Activated CD8-positive, alpha-beta memory T cell treated with anti-CD3 and anti-CD28 coated beads for 36 hours (primary cell): ENCODE results near the gene SNX9. TPM values are rescaled to one million over a fixed set of nuclear protein-coding genes. Genes with fewer than 3 reads are reported as not detected.

ENCODE experiments used
- CTCF ChIA-PET: fragments of 350-600 bp; sonication (Branson Sonifier 250); formaldehyde crosslinking; loops from one replicate; lab custom pipeline; 2021; ENCODE audit warnings: antibody characterized with exemption; lab: Charles Lee
- POLR2A ChIA-PET: fragments of 350-600 bp; sonication (Branson Sonifier 250); formaldehyde crosslinking; loops from one replicate; lab custom pipeline; 2021; ENCODE audit warnings: antibody characterized with exemption; lab: Charles Lee
- total RNA-seq, 2 experiments: library from RNA; stranded (reverse); gene quantifications; one replicate each; pipeline ENCODE4 v1.2.3, GENCODE V29; 2021

SNX9 gene
- total RNA-seq, 2 experiments from 2014 or later = 72.2 to 76.4 TPM

- POLR2A ChIA-PET = interaction anchor here (1.0 kb wide), 1 partner anchor 62 kb away, joined by 6 read pairs; no protein-coding TSS in a partner anchor
- CTCF ChIA-PET = interaction anchor here (1.0 kb wide), 1 partner anchor 68 kb away, joined by 3 read pairs; no protein-coding TSS in a partner anchor
Measured at GRCh38 chr6:157823528-157824370, 703 bp downstream of the SNX9 start.

- POLR2A ChIA-PET = interaction anchor here (0.6 kb wide), 1 partner anchor 63 kb away, joined by 3 read pairs; no protein-coding TSS in a partner anchor
Measured at GRCh38 chr6:157825243-157825904, 2.3 kb downstream of the SNX9 start.

GRCh38 chr6:157830354-157831017 lies 7.4 kb downstream of the SNX9 start:
- CTCF ChIA-PET = interaction anchor here (0.6 to 1.2 kb wide), 2 partner anchors 16 to 242 kb away, joined by 3 to 4 read pairs; no protein-coding TSS in a partner anchor
- POLR2A ChIA-PET = interaction anchor here (1.1 kb wide), 1 partner anchor 69 kb away, joined by 3 read pairs; no protein-coding TSS in a partner anchor

More at GRCh38 chr6:157825243-157825904, 2.3 kb downstream of the SNX9 start:
- CTCF ChIA-PET = no interaction called here

DNA sequence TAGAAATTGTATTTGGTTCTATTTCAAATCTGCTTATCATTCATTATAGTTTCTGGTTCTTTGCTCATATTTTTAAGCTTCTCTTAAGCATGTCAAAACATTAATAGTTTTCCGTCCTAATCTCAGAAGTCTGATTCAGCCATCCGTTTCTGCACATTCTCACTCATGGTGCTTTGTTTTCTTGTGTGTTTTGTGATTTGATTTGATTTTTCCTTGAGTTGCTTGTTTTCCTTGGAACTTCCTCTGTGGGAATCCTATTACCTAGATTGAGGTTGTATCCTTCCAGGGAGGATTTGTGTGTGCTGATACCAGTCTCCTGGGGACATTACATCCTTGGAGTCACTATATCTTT lies 7.9 kb downstream of the SNX9 start:
- CTCF ChIA-PET = interaction anchor here (1.1 to 1.2 kb wide), 2 partner anchors 15 to 43 kb away, joined by 3 to 4 read pairs; no protein-coding TSS in a partner anchor

GRCh38 chr6:157831424-157832249 lies 8.6 kb downstream of the SNX9 start:
- ChIA-PET POLR2A (interaction anchor here (1.1 kb wide), 1 partner anchor 70 kb away, joined by 3 read pairs; no protein-coding TSS in a partner anchor), CTCF (interaction anchor here (1.1 to 1.3 kb wide), 2 partner anchors 12 to 42 kb away, joined by 3 to 4 read pairs; no protein-coding TSS in a partner anchor)

More for the DNA sequence above, 7.9 kb downstream of the SNX9 start:
- POLR2A ChIA-PET = interaction anchor here (1.1 kb wide), 1 partner anchor 69 kb away, joined by 3 read pairs; no protein-coding TSS in a partner anchor

GRCh38 chr6:157832250-157832967 lies 9.4 kb downstream of the SNX9 start:
- POLR2A ChIA-PET = no interaction called here
- CTCF ChIA-PET = interaction anchor here (0.9 to 1.7 kb wide), 4 partner anchors 11 to 41 kb away, joined by 3 to 4 read pairs (median 3); no protein-coding TSS in a partner anchor

GRCh38 chr6:157834549-157834948 lies 11.5 kb downstream of the SNX9 start:
- POLR2A ChIA-PET = no interaction called here
- CTCF ChIA-PET = interaction anchor here (1.7 kb wide), 1 partner anchor 39 kb away, joined by 3 read pairs; no protein-coding TSS in a partner anchor

- CTCF ChIA-PET = interaction anchor here (0.7 kb wide), 1 partner anchor 56 kb away, joined by 3 read pairs; no protein-coding TSS in a partner anchor
- POLR2A ChIA-PET = no interaction called here
Measured at GRCh38 chr6:157838718-157839430, 15.8 kb downstream of the SNX9 start.

- ChIA-PET CTCF (no interaction called here), POLR2A (no interaction called here)
Measured at GRCh38 chr6:157839606-157840005, 16.6 kb downstream of the SNX9 start.

GRCh38 chr6:157840261-157840660 lies 17.2 kb downstream of the SNX9 start:
- ChIA-PET POLR2A (interaction anchor here (0.7 kb wide), 1 partner anchor 35 kb away, joined by 4 read pairs; no protein-coding TSS in a partner anchor), CTCF (no interaction called here)

DNA sequence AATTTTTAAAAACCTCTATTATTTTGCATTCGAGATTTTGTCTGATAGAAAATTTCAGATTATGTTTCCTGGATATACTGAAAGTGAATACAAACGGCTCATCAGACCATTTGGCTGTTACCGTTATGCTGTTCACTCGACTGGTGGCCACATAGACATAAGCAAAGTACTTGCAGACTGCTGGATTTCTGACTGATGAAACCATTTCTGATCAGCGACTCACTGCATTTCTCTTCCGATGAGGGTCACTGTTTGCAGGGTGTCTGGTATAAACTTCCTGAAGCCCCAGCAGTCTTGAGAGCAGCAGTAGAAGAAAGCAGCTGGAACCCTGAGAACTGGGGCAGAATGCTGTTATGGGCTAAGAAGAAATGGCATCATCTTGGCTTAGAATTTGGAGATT lies 17.7 kb downstream of the SNX9 start:
- POLR2A ChIA-PET = interaction anchor here (0.7 kb wide), 1 partner anchor 35 kb away, joined by 4 read pairs; no protein-coding TSS in a partner anchor
- CTCF ChIA-PET = interaction anchor here (0.5 kb wide), 1 partner anchor 359 kb away, joined by 3 read pairs; no protein-coding TSS in a partner anchor

DNA sequence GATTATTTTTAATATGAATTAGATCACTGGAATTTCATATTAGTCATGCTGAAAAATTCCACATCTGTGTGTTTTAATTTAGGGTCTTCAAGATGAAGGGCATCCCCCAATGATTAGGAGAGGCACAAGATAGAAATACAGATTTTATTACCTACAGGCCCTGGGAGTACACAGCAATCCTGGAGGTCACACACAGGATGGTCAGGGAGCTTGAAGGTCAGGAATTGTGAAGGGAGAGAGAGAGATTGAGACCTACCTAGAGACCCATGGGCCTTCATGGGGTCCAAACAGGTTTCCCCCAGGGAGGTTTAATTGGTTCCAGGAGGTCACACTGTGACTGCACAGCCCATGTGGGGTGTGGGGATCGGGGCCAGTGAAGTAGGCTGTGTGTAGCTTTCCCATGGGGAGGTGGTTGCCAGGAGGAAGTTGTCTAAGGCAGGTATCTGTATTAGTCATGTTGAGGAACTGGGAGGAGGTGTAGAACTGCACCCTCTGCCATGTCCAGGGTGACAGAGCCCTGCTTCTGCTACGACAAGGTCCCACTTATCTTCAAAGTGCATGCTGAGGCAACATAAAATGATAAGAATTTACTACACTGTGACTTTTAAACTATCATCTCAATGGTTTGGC lies 18.3 kb downstream of the SNX9 start:
- ChIA-PET CTCF (interaction anchor here (0.5 kb wide), 1 partner anchor 359 kb away, joined by 3 read pairs; no protein-coding TSS in a partner anchor), POLR2A (no interaction called here)

DNA sequence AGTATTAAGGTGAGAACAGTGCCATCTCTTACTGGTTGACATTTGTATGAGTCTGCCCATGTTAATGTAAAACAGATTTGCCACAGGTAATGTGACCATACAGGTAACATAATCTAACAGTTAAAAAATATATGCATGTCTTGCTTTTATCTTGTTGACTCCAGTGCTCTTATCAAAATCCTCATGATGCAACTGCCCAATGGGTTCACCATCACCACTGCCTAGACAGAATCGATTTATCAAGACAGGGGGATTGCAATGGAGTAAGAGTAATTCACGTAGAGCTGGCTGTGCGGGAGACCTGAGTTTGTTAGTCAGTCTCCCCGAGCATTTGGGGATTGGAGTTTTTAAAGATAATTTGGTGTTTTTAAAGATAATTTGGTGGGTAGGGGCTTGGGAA lies 19.2 kb downstream of the SNX9 start:
- CTCF ChIA-PET = no interaction called here
- POLR2A ChIA-PET = no interaction called here

- ChIA-PET POLR2A (interaction anchor here (0.6 kb wide), 1 partner anchor 33 kb away, joined by 3 read pairs; no protein-coding TSS in a partner anchor), CTCF (interaction anchor here (0.9 to 1.5 kb wide), 2 partner anchors 11 to 12 kb away, joined by 3 to 4 read pairs; no protein-coding TSS in a partner anchor)
Measured at GRCh38 chr6:157844196-157844595, 21.1 kb downstream of the SNX9 start.

GRCh38 chr6:157845493-157846259 lies 22.6 kb downstream of the SNX9 start:
- ChIA-PET CTCF (interaction anchor here (1.2 to 1.5 kb wide), 4 partner anchors 13 to 90 kb away, joined by 3 to 7 read pairs (median 4); no protein-coding TSS in a partner anchor), POLR2A (interaction anchor here (0.6 kb wide), 1 partner anchor 63 kb away, joined by 3 read pairs; no protein-coding TSS in a partner anchor)
